ENCODE measurements around the gene RNPEP.
"Not testable (repeated sequence)": the region's sequence is repeated elsewhere in the genome, so short reads cannot be mapped to it uniquely, and the experiment has no call there.

- TF ChIP-seq EZH2 (IDR thresholded peaks at IDR 0.05; ENCODE audit: low read depth); CTCF (conservative IDR thresholded peaks at IDR 0.05): not testable (repeated sequence)
Observed at GRCh38 chr1:202019235-202019558, 36.7 kb downstream of the RNPEP start.

Data from PC-9 (cell line).